CD4-positive, alpha-beta T cell treated with Interleukin-4 for 1 hour (primary cell): Measurements from ENCODE around the gene NAMPT.
"Not testable (repeated sequence)": the region's sequence is repeated elsewhere in the genome, so short reads cannot be mapped to it uniquely, and the experiment has no call there.

Source experiments
- DNase-seq, 2 donors: peaks; one replicate each; pipeline ENCODE4 v3.0.0-alpha.2; 2020 to 2022

Gene NAMPT

DNA sequence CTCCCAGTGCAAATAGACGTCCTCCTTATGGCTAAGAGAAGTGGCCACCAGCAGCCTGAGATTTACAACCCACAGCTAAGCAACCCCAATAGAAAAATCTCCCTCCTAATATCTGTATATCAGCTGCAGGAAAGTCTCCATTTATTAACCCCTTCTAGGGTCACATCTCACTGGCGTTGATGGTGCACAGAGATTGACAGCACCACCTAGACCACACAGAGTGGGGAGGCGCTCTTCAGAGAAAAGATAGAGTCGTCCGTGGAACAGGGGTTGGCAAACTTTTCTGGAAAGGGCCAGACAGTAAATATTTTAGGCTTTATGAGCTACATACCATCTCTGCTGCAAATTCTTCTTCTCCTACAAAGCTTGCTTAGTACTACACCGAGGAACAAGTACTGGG lies 60.0 kb downstream of the NAMPT start:
- no peak for DNase-seq

DNA sequence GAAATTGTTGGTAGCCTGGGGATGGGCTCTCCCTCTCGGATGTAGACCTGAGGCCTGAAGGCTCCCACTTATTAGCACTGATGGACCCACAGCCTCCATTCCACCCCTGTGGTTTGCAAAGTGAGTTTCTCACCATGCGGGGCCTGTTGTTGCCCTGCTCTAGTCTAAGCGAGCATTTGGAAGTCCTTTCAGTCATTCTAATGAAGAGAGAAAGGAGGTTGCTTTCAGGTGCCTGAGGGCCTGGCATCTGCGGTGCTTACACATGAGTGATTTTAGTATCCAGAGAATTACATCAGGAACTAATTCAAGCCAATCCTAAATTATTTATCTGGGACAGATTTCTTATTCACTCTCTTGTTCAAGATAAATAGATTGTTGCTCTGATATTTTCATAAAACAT lies 61.6 kb downstream of the NAMPT start:
- DNase-seq: no peak

DNA sequence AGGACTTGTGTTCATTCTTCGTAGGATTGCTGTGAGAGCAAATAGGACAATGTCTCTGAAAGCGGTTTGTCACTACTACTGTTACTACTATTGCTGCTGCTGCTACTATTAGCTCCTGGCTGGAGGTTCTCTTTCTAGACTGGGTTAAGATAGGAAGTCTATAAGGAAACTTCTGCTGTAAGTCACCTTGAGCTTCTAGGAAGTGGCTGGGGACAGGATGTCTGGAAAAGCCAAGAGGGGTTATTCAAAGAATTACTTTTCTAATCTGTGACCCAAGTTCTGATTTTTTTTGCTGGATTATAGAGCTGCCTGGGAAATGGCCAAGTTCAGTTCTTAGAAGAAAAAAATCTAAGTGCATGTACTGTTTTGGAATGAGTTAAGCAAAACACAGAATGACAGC lies 62.2 kb downstream of the NAMPT start:
- no peak for DNase-seq

DNA sequence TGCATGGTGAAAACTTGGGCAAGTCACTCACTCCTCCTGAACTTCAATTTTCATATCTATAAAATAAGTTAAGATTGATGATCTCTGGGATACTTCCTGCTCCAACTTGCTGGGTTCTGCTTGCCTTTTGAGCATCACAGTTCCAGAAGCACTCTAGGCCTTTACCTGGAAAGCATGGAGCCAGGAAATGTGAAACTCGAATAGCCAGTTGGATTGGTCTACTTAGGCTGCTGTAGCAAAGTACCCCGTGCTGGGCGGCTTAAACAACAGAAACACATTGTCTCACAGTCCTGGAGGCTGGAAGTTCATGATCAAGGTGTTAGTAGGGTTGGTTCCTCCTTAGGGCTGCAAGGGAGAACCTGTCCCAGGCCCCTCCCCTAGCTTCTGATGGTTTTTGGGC lies 64.5 kb downstream of the NAMPT start:
- DNase-seq: no peak

DNA sequence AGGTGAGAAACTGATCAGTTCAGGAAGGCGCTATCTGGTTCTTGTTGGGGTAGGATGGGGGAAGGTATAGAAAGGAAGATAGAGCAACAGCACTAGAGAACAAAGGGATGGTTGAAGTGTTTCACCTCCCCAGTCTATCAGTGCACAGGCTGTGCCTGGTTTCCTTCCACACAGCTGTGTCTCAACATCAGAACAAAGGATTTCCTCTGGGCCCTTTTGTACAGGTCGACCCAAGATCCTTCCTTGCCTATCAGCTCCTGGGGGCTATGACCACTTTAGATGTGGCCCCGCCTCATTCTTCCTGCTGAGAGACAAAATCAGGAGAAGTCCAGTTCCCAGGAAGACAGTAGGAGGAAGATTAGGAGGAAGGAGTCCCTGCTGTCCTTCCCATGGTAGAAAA lies 65.6 kb downstream of the NAMPT start:
- no peak for DNase-seq

DNA sequence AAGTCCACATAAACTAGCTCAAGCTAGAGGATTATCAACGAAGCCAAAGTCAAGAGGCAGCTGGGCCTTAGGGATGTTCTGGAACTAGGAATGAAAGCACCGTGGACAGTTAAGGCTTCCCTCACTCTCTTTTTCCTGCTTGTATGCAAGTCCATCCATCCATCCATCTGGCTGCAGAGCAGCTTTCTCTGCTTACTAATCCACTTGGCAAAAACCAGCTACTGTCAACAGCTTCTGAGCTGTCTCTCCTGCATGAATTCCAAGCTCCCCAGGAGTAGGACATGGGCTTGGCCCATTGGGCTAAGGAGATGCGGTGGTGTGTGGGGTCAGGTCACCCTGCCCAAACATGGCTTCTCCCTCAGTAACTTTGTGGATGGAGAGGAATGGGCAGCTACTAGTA lies 66.2 kb downstream of the NAMPT start:
- DNase-seq: no peak

DNA sequence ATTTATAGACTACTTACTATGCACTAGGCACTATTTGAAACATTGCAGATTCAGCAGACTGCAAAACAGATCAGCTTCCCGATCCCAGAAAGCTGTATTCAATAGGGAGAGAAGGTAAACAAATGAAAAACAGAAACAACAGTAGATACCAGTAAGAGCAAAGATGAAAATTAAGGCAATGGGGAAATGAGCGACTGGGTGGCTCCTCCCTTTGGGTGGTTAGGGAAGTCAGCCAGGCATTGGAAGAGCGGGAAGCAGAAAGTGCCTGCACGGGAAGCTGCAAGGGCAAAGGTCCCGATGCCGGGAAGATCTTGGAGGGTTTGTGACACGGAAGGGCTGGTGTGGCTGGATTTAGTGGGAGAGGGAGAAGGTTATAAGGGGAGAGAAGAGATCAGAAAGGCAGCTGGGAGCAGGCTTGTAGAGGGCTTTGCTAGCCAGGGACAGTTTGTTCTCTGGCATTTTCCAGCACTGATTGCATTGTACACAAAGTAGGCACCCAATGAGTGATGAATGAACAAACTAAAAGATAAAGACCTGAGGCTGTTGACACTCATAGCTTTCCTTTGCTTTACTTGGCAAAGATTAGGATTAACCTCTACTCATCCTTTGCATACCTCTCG lies 67.8 kb downstream of the NAMPT start:
- no peak for DNase-seq

DNA sequence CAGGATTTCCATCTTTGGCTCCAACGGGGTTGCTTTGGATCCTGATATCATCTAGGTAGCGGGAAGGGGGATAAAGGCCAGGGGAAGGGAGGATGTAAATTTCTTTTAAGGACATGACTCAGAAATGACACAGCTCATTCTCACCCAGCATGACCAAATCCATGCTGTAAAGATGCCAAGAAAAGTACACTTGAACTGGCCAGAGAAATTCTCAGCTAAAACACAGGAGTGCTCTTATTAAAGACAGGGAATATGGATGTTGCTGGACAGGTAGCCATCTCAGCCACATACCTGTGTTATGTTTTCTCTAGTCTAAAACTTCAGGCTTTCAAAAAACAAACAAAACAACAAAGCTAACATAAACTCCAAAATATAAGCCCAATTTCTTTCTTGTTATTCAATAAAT lies 68.3 kb downstream of the NAMPT start:
- no peak for DNase-seq

DNA sequence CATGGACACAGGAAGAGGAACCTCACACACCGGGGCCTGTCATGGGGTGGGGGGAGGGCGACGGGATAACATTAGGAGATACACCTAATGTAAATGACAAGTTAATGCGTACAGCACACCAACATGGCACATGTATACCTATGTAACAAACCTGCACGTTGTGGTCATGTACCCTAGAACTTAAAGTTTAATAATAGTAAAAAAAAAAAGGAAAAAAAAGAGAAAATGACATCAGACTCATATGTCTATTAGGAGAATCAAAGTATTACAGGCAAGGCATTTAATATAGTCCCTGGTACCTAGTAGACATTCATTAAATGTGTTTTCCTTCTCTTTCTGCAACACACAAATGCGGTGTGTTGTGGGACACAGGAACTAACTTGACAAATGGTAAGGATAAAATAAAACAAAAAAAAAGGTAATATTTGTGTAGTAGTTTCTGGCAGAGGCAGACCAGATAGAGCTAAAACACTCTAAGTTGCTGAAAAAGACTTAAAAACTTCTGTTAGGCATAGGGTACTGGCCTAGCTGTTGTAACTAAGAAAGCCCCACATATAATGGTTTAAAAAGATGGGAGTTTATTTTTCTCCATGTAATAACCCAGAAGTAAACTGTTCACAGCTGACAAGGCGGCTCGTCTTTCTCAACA lies 68.8 kb downstream of the NAMPT start:
- DNase-seq: no peak

DNA sequence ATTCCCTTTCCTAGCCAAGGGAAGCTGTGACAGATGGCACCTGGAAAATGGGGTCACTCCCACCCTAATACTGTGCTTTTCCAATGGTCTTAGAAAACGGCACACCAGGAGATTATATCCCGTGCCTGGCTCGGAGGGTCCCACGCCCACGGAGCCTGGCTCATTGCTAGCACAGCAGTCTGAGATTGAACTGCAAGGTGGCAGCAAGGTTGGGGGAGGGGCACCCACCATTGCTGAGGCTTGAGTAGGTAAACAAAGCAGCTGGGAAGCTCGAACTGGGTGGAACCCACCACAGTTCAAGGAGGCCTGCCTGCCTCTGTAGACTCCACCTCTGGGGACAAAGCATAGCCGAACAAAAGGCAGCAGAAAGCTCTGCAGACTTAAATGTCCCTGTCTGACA lies 75.8 kb downstream of the NAMPT start:
- not testable (repeated sequence) for DNase-seq

DNA sequence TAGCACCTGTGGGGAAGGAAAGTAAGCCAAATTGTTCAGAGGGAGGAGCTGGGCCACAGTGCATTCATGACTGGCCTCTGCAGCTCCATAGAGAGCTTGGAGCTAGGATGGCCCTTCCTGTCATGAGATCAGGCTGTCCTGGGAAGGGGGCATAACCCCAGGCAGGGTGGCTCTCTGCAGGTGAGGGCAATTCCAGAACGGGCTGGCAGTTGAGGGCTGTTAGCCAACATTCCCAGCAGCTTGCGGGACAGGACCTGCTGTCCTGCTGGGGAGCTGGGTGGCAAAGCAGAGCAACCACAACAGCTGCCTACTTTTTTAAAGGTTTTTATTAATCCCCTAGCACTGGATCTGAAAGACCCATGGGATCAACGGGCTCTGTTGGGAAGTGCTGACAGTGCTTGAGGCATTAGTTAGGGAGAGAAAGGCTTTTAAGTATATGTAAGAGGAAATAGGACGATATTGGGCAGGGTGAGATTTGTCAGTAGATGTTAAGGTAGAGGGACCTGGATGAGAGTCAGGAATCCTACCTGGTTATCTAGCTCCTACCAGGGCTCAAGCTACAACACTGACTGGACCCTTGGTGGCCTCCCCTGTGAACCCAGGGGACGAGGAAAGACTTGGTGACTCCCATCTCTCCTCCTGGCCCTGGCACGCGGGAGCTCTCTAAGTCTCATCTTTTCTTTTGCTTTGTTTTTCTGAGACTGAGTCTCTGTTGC lies 77.8 kb downstream of the NAMPT start:
- no peak for DNase-seq

DNA sequence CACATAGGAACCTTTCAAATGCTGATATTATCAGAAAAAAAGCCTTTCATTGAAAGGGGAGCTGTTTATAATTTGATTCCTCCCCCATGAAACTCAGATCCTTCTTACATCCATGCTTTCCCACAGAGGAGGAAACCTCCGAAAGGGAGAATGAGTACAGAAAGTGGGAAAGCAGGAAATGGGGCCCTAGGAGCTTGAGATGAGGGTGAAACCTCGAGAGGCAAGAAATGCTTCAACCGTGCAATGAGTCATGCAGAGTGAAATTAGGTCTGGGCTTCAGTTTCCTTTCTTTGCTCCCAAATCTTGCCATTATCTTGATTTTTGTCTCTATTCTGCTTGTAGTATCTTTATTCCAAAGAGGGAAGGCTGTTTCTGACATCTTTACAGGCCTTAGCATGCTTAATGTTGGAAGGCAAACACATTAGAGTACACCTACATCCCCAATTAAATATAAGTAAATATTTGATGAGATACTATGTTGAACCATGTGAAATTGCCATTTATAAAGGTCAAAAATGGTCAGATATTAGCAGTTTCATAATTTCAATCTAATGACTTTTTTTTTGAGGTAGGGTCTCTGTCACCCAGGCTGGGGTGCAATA lies 79.1 kb downstream of the NAMPT start:
- DNase-seq: no peak

DNA sequence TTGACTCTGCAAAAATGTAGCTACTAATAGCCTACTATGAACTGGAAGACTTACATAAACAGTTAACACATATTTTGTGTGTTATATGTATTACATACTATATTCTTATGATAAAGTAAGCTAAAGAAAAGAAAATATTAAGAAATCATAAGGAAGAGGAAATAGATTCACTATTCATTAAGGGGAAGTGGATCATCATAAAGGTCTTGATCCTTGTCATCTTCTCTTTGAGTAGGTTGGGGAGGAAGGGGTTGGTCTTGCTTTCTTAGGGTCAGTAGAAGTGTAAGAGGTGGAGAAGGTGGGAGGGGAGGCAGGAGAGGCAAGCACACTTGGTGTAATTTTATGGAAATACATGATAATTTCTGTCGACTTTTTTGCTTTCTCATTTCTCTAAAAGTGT lies 81.3 kb downstream of the NAMPT start:
- DNase-seq: no peak

DNA sequence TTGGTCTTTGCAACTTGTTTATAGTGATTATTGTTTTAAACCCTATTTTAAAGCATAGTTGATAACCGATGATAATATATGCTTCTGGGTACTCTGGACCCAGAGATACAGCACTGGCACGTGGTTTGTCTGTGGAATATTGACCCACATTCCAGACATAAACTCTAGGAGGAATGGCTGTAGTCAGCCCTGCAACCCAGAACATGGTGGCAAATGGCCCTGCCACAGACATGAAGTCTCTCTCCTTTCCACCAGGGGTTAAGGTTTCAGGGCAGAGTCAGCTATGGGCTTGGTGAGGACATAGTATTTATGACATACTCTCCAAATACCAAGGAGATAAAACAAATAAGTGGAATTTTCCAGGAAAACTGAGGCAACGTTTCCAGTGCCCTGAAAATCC lies 83.6 kb downstream of the NAMPT start:
- no peak for DNase-seq

DNA sequence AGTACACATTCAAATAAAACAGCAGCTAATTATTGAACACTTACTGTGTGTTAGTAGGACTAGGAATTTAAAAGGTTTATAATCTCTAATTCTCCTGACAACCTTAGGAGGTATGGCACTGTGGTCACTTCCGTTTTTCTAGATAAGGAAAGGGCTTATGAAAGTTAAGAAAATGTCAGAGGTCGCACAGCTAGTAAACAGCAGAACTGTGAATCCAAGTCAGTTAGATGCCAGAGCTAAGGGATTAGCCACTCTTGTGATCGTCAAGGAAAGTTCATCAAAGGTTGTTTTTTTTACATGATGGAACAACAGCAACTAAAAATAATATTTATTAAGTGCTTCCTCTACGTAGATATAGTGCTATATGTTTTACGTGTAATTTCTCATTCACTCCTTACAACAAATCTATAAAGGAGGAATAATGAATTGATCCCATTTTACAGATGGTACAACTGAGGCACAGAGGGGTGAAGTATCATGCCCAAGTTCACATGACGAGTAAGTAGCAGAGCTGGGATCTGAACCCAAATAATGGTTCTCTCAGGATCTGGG lies 84.9 kb downstream of the NAMPT start:
- DNase-seq: no peak

DNA sequence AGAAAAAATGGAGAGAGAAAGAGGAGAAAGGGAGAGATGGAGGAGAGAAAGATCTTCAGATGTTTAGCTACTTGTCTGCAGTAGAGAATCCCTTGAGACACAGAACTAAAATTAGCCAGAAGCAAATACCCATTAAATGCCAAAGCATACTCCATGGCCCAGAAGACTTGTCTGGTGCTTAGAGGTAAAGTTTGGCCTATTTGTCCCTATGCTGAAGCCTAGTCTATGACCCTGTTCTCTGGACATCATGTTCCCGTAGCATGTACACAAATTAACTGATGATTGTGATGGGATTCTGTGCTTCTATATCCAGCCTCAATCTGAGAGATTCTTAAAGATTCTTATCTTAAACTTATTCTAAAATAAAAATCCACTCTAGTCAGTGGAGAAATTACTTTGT lies 85.8 kb downstream of the NAMPT start:
- no peak for DNase-seq
